C4-2B (cell line): ENCODE measurements around the gene SLC2A4RG.

Experiments
- CTCF ChIP-seq: fragments of 450-650 bp; conservative IDR thresholded peaks from 2 replicates; pipeline ENCODE4 v1.5.1; 2017; ENCODE audit warnings: mild to moderate bottlenecking
- ZFX ChIP-seq: fragments of 450-650 bp; IDR thresholded peaks from 2 replicates; pipeline ENCODE4 v1.6.1; 2017

GRCh38 chr20:63739130-63740069, at the start of gene SLC2A4RG:
- TF ChIP-seq CTCF, result no peak
- TF ChIP-seq ZFX, result no peak
